ENCODE data around the gene FRMD4A. TPM values are rescaled to one million over a fixed set of nuclear protein-coding genes. Genes with fewer than 3 reads are reported as not detected.

The FRMD4A gene
- total RNA-seq, 1 donor from 2014 or later = 34.6 TPM

DNA sequence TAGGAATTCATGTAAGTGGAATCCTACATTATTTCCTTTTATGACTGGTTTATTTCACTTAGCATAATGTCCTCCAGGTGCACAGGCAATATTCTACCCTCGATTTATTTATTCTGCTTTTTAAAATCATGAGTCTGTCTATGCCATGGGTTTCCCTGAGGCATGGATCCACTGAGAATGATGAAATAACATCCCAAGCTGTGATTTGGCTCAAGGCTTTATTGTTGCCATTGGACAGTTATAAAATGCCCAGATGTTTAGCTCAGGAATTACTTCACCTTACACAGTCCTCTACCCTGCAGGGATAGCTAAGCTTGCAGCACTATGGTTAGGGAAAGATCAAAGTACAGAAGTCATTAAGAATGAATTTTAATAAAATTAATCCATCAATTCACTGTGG is 219.5 kb downstream of the FRMD4A start:
- TF ChIP-seq, protein P1, sequence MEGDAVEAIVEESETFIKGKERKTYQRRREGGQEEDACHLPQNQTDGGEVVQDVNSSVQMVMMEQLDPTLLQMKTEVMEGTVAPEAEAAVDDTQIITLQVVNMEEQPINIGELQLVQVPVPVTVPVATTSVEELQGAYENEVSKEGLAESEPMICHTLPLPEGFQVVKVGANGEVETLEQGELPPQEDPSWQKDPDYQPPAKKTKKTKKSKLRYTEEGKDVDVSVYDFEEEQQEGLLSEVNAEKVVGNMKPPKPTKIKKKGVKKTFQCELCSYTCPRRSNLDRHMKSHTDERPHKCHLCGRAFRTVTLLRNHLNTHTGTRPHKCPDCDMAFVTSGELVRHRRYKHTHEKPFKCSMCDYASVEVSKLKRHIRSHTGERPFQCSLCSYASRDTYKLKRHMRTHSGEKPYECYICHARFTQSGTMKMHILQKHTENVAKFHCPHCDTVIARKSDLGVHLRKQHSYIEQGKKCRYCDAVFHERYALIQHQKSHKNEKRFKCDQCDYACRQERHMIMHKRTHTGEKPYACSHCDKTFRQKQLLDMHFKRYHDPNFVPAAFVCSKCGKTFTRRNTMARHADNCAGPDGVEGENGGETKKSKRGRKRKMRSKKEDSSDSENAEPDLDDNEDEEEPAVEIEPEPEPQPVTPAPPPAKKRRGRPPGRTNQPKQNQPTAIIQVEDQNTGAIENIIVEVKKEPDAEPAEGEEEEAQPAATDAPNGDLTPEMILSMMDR (conservative IDR thresholded peaks at IDR 0.05; ENCODE audit: low read depth, low read length) = no peak
- H3K4me3 ChIP-seq (ENCODE audit: low read depth, low read length) = no peak overlapping the region
- DNase-seq (ENCODE audit: low read depth) = no peak

DNA sequence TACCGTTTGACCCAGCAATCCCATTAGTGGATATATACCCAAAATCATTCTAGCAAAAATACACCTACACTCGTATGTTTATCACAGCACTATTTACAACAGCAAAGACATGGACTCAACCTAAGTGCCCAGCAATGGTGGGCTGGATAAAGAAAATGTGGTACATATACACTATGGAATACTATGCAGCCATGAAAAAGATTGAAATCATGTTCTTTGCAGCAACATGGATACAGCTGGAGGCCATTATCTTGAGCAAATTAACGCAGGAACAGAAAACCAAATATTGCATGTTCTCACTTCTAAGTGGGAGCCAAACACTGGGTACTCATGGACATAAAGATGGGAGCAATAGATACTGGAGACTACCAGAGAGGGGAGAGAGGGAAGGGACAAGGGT is 223.9 kb downstream of the FRMD4A start:
- DNase-seq (ENCODE audit: low read depth) = no peak
- no peak overlapping the region for H3K4me3 ChIP-seq (ENCODE audit: low read depth, low read length)
- TF ChIP-seq, protein P1 (conservative IDR thresholded peaks at IDR 0.05; ENCODE audit: low read depth, low read length) = no peak

DNA sequence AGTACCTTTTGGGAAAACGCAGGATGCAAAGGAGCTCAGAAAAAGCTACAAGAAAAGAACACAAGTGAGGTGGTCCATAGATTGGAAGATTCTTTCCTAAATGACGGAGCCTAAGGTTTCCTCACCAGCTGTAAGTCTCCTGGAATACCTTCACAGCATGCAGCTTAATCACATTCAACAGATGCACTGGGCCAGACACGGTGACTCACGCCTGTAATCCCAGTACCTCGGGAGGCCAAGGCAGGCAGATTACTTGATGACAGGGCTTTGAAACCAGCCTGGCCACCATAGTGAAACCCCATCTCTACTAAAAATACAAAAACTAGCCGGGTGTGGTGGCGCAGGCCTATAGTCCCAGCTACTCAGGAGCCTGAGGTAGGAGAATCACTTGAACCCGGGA is 228.7 kb downstream of the FRMD4A start:
- H3K4me3 ChIP-seq (ENCODE audit: low read depth, low read length) = no peak overlapping the region
- DNase-seq (ENCODE audit: low read depth) = no peak
- TF ChIP-seq, protein P1 (conservative IDR thresholded peaks at IDR 0.05; ENCODE audit: low read depth, low read length) = no peak

DNA sequence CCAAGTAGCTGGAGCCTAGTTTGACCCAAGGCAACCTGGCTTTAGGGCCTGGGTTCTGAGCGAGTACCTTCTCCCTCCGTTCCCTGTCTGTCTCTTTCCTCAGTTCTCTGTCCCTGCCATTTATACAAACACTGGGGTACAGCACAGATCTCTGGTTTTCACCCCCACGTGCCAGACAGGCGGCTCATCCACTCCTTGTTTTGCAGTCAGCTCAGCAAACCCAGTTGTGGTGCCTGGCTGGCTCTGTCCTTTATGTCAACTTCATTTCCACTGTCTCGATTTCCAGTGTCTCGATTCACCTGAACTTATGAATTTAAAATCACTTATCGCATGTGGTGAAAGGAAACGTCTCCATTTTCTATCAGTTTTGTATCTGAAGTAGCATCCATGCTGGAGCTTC is 230.8 kb downstream of the FRMD4A start:
- no peak for DNase-seq (ENCODE audit: low read depth)
- TF ChIP-seq, protein P1 (conservative IDR thresholded peaks at IDR 0.05; ENCODE audit: low read depth, low read length) = no peak
- no peak overlapping the region for H3K4me3 ChIP-seq (ENCODE audit: low read depth, low read length)

DNA sequence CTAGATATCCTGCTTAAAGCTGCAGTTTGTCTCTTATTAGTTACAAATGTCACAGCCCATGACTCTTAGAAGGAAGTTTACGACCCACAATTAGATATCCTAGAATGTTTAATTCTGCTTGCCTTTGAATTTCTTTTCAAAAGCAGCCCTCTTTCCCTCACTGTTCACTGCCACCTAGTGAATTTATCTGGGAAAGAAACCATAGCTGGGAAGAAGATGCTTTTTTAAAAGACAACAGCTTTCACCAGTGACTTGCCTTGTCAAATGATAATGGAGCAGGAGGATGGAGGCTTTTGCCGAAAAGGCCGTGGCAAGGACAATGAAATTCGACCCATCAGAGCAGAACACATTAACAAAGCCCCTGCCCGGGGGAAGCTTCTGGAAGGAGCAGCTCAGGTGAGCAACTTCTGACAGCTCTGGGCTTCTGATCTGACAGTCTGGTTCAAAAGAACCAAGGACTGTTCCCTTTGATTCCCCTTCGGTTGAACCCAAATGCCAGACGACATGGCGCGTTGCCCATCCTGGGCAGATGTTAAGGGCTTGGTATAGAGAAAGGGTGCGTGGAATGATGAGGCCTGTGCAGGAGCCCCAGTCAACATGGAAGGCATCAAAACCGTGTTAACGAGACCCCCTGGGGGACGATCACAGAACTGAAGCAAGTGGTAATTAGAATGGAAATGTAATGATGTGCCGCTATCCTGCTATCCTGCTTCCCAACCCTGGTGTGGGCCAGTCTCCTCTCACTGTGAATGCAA is 236.8 kb downstream of the FRMD4A start:
- no peak overlapping the region for H3K4me3 ChIP-seq (ENCODE audit: low read depth, low read length)
- TF ChIP-seq, protein P1 (conservative IDR thresholded peaks at IDR 0.05; ENCODE audit: low read depth, low read length) = peak; percentile 68
- DNase-seq (ENCODE audit: low read depth) = no peak

DNA sequence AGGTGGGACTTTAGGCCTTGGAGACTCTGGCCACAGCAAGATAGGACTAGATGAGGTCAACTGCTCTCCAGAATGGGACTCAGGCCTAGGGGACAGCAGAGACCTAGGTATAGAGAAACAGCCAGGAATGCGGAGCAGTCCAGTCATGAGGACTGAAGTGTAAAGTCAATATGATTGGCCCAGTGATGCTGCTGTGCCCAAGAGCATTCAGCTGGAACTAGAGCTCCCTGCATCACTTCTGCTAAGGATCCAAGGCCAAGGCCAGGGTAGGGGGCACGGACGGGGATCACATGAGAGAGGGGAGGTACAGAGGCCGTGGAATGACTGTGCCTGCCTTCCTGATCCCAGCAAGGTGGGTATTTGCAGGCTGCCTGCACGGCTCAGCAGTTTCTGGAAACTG is 237.9 kb downstream of the FRMD4A start:
- no peak for DNase-seq (ENCODE audit: low read depth)
- no peak overlapping the region for H3K4me3 ChIP-seq (ENCODE audit: low read depth, low read length)
- TF ChIP-seq, protein P1 (conservative IDR thresholded peaks at IDR 0.05; ENCODE audit: low read depth, low read length) = no peak

Measured in epithelial cell of proximal tubule (primary cell).